HG03342 (cell line): ENCODE measurements around the gene SPEF2.

ENCODE experiments used
- ATAC-seq: cut with Tn5 transposase; IDR thresholded peaks from one replicate; pipeline ENCODE4 v1.9.1; 2021; ENCODE audit warnings: mild to moderate bottlenecking, moderate library complexity; ENCODE audit not compliant: unreplicated experiment

Gene SPEF2

GRCh38 chr5:35698047-35698808 lies 80.6 kb downstream of the SPEF2 start:
- ATAC-seq = no peak

GRCh38 chr5:35707659-35708058 lies 90.0 kb downstream of the SPEF2 start:
- no peak for ATAC-seq

GRCh38 chr5:35709688-35710087 lies 92.0 kb downstream of the SPEF2 start:
- no peak for ATAC-seq

GRCh38 chr5:35717718-35718117 lies 100.1 kb downstream of the SPEF2 start:
- no peak for ATAC-seq

- ATAC-seq = no peak
Observed at GRCh38 chr5:35735718-35736117, 118.1 kb downstream of the SPEF2 start.

- ATAC-seq = no peak
Observed at GRCh38 chr5:35736280-35736679, 118.6 kb downstream of the SPEF2 start.

- no peak for ATAC-seq
Observed at GRCh38 chr5:35741126-35741716, 123.6 kb downstream of the SPEF2 start.

- no peak for ATAC-seq
Observed at GRCh38 chr5:35741971-35742370, 124.3 kb downstream of the SPEF2 start.

- no peak for ATAC-seq
Observed at GRCh38 chr5:35743644-35744043, 126.0 kb downstream of the SPEF2 start.

- no peak for ATAC-seq
Observed at GRCh38 chr5:35745193-35745592, 127.5 kb downstream of the SPEF2 start.

GRCh38 chr5:35745660-35746059 lies 128.0 kb downstream of the SPEF2 start:
- no peak for ATAC-seq

- no peak for ATAC-seq
Observed at GRCh38 chr5:35752012-35752411, 134.3 kb downstream of the SPEF2 start.

- no peak for ATAC-seq
Observed at GRCh38 chr5:35753500-35753899, 135.8 kb downstream of the SPEF2 start.

GRCh38 chr5:35754481-35754880 lies 136.8 kb downstream of the SPEF2 start:
- ATAC-seq = no peak

- no peak for ATAC-seq
Observed at GRCh38 chr5:35755966-35756365, 138.3 kb downstream of the SPEF2 start.

GRCh38 chr5:35758151-35758724 lies 140.6 kb downstream of the SPEF2 start:
- no peak for ATAC-seq

GRCh38 chr5:35761541-35761940 lies 143.9 kb downstream of the SPEF2 start:
- ATAC-seq = no peak

- ATAC-seq = no peak
Observed at GRCh38 chr5:35762368-35762767, 144.7 kb downstream of the SPEF2 start.

GRCh38 chr5:35765921-35766320 lies 148.3 kb downstream of the SPEF2 start:
- ATAC-seq = no peak

- ATAC-seq = no peak
Observed at GRCh38 chr5:35771300-35771699, 153.6 kb downstream of the SPEF2 start.

GRCh38 chr5:35771839-35772238 lies 154.2 kb downstream of the SPEF2 start:
- ATAC-seq = no peak

- no peak for ATAC-seq
Observed at GRCh38 chr5:35773967-35774366, 156.3 kb downstream of the SPEF2 start.
